ENCODE data around the gene P4HA3.

The P4HA3 gene

DNA sequence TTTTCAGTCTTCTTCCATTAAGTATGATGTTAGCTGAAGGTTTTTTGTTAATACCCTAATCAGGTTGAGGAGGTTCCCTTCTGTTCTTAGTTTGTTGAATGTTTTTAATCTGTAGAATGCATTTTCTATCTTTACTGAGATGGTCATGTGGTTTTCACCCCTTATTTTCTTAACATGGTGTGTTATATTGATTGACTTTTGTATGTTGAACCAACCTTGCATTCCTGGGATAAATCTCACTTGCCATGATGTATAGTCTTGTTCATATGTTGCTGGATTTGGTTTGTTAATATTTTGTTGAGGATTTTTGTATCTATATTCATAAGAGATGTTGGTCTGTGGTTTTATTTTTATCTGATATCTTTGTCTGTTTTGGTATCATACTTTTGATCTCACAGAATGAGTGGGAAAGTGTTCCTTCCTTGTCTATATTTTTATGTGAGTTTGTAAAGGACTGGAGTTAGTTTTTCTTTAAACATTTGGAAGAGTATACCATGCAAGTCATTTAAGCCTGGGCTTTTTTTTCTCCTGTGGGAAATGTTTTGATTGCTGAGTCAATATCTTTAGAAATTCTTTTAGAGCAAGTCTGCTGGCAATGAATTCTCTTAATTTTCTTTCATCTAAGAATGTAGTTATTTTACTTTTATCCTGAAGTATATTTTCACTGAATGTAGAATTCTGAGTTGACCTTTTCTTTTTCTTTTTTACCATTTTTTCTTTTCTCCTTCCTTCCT lies 5.5 kb upstream of the P4HA3 start:
- no peak for DNase-seq (ENCODE audit: low read depth)

DNA sequence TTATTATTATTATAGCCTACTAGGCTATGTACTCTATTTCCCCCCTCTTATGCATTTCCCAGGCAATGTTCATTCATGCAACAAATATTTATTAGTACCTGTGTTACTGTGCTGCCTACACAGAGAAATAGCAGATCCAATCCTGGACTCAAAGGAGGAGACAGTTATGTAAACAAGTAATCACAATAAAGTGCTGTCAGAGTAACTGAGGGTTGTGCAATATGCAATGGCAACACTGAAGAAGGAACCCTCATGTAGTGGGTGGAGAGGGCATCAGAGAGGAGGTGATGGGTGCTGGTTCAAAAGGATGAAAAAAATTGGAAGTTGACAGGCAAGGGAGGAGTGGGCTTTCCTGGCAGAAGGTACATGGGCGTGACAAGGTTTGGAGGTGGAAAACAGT lies 886 bp upstream of the P4HA3 start:
- DNase-seq (ENCODE audit: low read depth) = no peak

DNA sequence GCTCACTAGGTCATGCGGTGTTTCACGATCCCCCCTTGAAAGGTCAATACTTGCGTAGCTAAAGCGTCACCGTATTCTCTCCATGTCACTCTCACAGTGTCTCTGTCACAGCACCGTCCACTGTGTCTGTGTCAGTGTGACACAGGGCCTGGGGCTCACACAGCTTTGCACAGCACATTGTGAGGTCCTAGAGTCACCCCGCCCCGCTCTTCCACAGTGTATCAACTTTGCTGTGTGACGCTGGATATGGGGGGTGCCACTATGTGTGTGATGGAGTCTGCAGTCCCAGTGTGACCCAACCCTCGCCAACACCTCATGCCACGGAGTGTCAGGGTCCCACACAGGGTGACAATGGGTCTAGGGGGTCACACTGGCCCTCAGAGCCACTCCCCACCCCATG lies 583 bp downstream of the P4HA3 start:
- DNase-seq (ENCODE audit: low read depth) = no peak

DNA sequence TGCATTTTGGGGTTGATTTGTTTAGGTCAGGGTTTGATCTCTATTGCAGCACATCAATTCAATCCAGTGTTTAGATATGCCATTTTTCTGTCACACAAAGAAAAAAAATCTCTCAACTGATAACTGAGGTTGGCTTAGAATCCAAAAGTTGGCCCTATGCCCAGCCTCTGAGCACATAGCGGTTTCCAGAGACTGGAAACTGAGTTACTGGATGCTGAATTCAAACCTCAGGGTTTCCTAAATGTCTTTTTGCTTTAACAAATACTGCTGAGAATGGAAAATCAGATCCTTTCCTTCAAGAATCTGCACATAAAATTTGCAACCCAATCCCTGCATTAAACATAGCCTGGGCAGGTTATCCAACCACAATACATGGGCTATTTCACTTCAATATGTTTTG lies 4.0 kb downstream of the P4HA3 start:
- DNase-seq (ENCODE audit: low read depth) = no peak

DNA sequence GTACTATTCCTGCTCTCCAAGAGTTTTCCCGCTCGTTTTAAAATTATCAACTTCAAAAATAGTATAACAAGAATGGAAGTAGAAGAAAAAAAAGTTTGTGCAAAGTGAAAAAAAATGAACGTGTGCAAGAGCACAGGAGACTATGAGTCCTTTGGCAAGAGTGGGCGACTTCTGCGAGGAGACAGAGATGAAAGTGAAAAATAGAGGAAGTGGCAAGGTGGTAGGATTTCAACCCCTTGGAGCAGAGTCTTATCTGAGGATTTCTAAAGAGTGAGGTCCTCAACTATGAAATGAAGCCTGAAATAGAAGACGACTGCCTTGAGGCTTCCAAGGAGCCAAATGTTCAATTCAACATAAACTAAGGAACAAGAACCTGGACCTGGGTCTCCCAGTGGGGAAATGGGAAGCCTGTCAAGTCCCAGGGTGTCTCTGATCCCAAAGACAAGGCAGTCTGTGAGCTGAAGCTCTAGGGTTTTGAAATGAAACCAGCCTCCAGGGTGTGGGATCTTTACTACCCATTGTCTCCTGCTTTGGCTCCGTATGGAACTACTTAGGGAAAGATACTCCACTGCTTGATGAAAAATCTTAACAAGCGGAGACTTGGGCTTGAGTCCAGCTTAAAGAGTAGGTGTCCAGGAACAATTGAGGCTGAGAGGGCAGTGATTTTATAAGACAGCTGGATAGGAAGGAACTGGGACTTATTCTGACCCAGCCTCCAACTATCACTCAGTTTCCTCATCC lies 4.8 kb downstream of the P4HA3 start:
- DNase-seq (ENCODE audit: low read depth) = no peak

DNA sequence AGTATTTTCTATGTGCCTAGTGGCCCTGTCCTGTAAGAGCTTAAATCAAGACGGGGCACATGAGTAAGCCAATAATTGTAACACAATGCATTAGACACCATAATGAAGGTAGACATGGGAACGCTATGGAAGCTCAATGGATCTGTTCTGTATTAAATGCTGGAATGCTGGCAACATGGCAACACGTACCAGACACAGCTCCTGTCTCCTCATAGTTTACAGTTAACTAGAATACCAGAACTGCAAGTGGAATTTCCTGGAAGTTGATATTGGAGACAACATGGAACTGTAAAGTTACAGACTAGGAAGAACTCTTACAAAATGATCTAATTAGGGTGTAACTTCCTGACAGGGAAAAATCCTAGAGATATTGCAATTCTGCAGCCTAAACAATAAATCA lies 12.4 kb downstream of the P4HA3 start:
- no peak for DNase-seq (ENCODE audit: low read depth)

DNA sequence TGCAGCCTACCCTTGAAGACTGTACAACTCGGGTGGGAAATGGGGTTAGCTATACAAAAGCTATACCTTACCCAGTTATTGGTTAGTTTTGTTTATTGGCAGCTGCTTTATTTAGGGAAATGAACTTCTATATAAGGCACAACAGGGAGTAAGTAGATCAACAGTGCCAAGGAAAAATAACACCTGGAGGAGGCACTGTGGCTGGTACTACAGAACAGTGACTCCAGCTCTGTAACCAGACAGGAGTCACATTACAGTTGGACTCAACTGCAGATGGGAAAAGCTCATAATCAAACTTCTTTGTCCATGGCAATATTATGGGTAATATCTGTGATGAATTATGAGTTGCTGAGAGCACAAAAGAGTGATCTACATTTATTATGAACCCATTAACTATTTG lies 14.0 kb downstream of the P4HA3 start:
- no peak for DNase-seq (ENCODE audit: low read depth)

DNA sequence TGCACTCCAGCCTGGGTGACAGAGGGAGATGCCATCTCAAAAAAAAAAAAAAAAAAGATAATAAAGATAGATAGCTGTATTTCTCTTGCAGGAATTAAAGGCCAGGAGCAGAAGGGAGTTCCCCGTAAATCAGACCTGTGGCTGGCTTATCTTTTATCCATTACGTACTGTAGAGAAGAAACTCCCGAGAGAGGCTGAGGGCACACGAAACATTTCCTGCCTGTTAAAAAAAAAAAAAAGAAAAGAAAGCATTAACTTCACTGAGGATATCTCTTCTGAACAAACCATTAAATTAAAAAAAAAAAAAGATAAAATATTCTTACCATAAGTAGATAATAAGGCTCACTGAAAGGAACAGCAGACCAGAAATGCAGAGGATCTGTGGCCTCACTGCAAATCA lies 22.5 kb downstream of the P4HA3 start:
- DNase-seq (ENCODE audit: low read depth) = no peak

DNA sequence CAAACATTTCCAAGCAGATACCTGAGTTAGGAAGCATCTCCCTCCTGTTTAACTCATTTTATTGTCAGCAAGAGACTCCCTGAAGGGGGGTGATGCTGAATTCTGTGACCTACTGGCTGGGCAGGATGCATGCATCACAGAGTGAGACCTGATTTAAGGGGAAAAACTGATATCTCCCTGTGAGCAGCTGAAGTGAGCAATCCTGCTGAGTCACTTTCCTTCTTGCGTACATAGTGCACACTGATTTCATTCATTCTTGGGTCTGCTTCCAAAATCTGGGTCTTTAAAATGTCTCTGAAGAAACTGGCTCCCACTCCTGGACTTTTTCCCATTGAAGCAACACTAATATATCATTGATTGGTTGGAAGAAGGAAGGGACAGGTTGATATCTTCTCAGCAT lies 23.3 kb downstream of the P4HA3 start:
- DNase-seq (ENCODE audit: low read depth) = no peak

DNA sequence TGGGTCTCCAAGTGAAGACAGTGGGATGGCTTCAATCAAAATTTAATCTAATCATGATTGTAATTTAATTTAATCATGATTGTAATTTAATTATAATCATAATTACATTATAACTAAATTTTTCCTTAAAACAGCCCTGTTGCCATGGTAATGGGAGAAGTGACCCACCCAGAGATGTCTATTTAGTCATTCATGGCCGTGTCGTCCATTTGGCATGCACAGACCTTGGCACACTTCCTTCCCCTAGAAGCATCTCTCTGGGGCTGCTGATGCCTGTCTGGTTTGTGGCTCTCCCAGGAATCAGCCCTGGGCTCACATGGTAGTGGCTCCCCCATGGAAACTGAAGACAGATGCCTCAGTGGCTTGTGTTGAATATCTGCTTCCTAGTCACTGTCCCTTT lies 27.0 kb downstream of the P4HA3 start:
- no peak for DNase-seq (ENCODE audit: low read depth)

DNA sequence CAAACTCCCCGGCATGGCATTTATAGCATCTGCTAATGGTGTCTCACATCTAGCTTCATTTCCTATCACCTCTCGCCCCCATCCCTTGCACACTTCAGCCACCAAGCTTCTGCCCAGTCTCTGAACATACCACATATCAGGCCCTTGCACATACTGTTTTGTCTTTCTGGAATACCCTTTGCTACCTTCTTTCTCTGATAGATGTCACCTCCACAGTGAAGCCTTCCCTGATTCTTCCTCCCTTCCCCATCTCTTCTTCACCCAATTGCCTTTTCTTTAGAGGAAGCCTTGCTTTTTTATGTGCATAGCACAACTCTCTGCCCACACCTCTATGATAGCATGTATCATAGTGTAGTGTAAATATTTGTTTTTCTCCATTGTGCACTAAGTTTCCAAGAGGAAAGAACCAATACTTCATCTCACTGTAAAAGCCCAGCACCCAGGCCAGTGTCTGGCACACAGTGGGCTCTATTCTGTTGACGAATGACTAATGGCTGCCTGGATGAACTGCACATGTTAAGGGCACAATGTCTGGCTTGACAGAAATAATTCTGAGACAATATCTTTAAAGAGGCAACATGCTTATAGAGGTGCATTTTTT lies 27.8 kb downstream of the P4HA3 start:
- no peak for DNase-seq (ENCODE audit: low read depth)

DNA sequence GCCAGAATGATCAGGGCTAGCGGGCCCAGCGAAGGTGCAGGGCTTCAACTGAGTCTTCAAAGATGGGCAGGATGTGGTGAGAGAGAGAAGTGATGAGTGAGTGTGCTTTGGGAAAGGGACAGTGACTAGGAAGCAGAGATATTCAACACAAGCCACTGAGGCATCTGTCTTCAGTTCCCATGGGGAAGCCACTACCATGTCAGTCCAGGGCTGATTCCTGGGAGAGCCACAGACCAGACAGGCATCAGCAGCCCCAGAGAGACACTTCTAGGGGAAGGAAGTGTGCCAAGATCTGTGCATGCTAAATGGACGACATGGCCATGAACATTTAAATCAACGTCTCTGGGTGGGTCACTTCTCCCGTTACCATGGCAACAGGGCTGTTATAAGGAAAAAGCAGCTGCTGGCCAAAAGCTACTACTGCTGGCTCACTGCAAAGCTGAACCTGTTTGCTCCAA lies 28.5 kb downstream of the P4HA3 start:
- DNase-seq (ENCODE audit: low read depth) = no peak

DNA sequence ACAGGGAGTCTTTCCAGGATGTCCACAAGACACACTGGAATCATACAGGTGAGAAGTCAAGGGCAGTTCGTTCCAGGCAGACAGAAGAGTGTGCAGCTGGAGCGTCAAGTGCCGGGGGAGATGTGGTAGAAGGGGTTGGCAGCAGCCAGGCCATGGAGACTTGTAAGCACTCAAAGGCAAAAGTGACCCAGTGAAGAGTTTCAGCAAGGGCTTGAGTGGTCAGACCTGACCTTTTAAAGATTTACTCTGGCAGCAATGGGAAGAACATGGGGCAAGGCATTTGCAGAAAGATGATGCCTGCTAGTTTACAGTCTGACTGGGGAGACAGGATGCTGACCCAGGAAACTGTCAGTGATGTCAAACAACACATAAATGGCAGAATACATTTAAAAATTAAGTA lies 29.0 kb downstream of the P4HA3 start:
- no peak for DNase-seq (ENCODE audit: low read depth)

DNA sequence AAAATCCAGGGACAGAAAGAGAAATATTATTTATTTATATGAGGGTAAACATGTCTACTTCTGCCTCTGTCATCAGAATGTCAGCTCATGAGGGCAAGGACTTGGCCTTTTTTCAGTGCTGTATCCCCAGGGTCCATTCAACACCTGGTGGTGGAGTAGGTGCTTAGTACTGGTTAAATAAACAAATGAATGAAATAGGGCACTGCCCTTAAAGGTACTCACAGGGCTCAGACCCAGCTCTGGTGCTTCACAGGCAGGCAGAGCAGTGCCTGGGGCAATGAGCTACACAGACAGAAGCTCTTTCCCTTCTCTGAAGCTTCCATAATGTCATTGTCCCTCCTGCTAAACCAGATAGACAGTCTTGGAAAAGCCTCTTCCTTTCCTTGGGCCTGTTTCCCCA lies 30.9 kb downstream of the P4HA3 start:
- no peak for DNase-seq (ENCODE audit: low read depth)

DNA sequence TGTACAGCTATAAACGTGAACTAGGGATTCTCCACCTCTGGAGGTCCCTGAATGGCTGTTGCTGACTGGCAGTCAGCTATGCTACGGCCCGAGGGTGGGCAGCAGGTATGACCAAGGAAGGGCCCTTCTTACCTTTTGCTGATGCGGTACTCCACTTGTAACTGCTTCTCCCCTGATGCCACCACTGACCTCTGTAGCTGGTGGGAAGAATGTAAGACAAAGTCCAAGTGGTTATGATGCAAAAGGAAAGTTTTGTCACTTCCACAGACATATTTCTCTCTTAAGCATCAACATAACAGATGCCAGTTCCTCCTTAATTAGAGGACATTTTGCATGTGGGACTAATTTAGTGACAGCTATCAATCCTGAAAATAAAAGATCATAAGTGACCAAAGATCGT lies 32.2 kb downstream of the P4HA3 start:
- DNase-seq (ENCODE audit: low read depth) = no peak

DNA sequence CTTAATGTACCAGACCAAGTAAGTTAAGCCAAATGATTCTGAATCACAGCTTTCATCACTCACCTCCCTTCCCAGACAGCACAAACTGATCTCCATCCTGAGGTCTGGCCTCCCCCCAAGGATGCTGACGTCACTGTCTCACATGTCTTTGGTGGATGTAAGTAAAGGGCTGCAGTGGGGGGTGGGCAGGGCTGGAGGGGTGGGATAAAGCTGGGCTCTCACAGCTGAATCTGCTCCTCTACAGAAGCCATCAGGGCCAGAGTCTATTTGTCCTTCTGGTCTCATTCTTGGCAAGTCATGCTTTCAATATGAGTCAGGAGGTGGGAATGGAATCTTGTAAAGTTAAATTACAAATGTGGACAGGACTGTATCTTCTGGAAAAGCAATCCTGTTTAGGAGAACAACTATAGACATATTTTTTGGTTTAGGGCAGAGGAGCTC lies 32.7 kb downstream of the P4HA3 start:
- DNase-seq (ENCODE audit: low read depth) = no peak

DNA sequence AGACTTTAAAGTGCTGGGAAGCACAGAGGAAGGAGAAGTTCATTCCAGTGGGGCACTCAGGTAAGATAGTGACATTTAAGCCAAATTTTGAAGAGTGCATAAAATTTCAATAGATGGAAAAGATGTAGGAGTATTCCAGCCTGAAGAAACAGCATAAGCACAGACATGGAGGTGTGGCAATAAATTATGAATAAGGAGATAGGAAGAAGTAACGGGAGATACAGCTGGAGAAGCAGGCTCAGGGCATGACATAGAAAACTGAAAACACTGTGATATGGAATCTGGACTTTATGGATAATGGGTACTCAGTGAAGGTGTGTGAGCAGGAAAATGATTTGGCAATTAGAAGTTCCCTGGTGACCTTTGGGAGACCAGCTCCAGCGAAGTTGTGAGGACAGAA lies 33.3 kb downstream of the P4HA3 start:
- no peak for DNase-seq (ENCODE audit: low read depth)

DNA sequence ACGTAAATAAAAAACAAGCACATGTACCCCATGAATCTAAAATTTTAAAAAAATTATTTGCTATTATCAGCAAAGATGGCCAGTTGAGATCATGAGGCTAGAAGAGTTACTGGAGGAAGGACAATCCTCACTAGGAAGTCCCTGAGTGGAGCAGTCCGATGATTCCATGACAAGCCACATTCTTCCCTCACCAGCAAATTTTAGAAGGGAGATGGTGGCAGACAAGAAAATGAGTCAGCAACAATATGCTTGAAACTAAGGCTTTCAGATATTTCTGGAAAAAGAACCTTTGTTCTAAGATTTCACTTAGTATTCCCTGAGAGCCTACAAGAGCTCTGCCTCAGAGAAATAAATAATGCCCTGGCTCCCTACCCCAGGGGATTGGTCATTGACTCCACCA lies 34.9 kb downstream of the P4HA3 start:
- DNase-seq (ENCODE audit: low read depth) = no peak

DNA sequence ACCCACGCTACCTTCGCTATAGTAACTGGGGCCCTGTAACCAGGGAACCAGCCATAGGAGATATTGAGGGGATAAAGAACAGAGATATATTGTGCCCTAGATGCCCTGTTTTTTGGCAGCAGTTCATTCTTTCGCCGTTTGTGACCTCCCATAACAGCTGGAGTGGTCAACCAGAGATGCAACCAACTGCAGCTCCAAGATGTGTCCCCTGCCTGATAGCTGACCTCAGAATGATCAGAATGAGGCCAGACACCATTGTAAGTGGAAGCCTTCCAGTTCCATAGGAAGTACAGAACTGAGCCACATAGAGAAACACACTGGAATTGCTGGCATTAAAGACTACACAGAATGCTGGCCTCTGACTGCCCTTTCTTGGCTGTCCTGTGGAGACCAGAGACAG lies 39.2 kb downstream of the P4HA3 start:
- DNase-seq (ENCODE audit: low read depth) = no peak

DNA sequence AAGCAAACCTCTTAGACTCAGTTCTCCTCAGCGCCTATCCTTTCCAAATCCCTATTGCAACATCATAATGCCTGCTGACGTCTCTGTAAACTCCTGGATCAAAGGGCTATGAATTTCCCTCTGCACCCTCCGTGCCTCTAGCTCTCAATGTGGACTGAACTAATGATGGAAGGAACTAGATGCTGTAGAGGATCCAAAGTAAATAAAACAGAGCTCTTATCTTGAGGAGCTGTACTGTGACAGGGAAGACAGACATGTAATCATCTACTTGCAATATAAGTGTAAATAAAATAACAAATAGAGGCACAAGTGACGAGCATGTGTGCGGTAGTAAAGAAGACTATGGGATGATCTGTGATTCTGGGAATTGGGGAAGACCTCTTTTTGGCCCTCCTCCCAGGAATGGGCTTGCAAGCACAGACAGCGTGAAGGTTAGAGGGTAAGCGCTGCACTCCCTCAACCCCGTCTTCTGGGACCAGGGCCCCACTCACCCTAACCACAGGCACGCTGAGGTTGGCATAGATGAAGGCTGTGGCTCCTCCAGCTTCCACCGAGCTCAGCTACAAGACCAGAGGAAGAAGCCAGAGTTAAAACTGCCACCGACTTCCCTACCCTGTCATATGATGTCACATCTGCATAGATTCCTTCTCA lies 42.2 kb downstream of the P4HA3 start:
- DNase-seq (ENCODE audit: low read depth) = no peak

DNA sequence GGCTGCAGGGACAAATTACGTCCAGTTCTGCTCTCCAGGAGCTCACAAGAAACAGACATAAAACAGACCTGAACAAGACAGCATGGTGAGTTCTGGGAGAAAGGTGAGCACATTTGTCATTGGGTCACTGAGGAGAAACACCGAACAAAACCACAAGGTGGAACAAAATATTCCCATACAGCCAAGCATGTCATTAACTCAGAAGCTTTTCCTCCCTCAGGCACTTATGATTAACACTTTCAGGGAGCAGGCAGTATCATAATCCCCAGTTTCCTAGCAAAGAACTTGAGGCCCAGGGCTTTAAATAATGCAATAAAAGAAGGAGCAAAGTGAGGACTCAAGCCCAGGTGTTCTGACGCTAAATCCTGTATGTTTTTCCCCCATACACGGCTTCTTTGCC lies 43.0 kb downstream of the P4HA3 start:
- no peak for DNase-seq (ENCODE audit: low read depth)

DNA sequence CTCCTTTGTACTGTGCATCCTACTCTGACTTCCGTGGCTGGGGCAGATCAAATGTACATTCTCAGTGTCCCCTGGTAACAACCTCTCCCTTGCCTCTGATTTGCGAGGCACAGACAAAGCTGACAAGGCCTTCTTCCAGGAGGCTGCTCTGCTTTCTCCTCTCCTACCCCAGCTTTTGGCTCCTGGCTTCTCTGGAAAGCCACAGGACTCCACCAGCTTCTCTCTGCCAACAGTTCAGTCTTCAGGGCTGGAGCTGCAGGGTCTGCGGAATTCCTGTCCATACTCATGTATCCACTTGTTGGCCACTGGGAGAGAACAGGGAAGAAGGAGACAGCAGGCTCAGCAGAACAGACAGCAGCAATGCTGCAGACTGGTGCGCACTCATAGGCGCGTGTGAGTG lies 44.4 kb downstream of the P4HA3 start:
- no peak for DNase-seq (ENCODE audit: low read depth)

DNA sequence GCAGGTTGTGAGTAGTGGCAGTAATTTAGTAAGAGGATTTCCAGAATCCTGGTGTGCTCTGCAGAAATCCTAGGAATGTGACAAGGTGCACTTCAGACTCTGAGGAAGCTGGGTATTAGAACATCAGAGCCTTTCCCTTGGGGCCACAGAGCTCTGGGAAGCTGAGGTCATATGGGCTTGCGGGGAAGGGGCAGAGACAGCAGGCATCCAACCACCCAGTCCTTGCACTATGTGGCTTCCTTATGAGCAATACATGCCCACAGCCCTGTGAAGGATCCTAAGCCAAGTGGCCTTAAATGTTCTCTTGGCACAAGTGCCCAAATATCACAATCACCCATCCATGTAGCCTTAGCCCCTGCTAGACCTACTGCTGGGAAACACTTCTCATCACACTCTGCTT lies 46.2 kb downstream of the P4HA3 start:
- no peak for DNase-seq (ENCODE audit: low read depth)
